ENCODE measurements around the gene HTR2C. TPM values are rescaled to one million over a fixed set of nuclear protein-coding genes. Genes with fewer than 3 reads are reported as not detected.
"Not testable (repeated sequence)": the region's sequence is repeated elsewhere in the genome, so short reads cannot be mapped to it uniquely, and the experiment has no call there.

HTR2C gene
- total and polyA plus RNA-seq, 10 donors = not detected

DNA sequence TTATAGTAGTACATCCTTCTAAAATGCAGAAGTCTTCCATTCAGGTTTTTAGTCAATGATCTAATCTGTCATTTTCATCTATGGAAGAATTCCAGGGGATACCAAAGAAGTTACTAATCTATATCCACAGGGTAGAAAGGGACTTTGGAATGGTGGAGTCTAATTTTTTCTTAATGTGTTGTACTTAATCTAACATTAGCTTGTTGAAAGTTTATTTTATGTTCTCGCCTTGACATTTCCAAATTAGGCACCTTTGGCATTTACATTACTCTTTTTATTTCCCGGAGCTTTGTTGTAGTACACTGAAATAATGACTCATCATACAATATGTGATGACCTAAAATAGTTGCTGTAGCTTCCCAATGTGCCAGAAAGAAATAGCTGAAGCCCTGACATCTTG is 91.5 kb downstream of the HTR2C start:
- no peak overlapping the region for H3K27ac ChIP-seq
- no peaks in the 10 kb centered on the region for H3K9me3 ChIP-seq
- no peak for DNase-seq
- no peaks in the 10 kb centered on the region for H3K27me3 ChIP-seq (replicated peaks in 1 of 7)
- TF ChIP-seq POLR2A (IDR thresholded peaks at IDR 0.05) (no peak), POLR2AphosphoS5 (IDR thresholded peaks at IDR 0.05) (no peak)
- TF ChIP-seq, protein P1, sequence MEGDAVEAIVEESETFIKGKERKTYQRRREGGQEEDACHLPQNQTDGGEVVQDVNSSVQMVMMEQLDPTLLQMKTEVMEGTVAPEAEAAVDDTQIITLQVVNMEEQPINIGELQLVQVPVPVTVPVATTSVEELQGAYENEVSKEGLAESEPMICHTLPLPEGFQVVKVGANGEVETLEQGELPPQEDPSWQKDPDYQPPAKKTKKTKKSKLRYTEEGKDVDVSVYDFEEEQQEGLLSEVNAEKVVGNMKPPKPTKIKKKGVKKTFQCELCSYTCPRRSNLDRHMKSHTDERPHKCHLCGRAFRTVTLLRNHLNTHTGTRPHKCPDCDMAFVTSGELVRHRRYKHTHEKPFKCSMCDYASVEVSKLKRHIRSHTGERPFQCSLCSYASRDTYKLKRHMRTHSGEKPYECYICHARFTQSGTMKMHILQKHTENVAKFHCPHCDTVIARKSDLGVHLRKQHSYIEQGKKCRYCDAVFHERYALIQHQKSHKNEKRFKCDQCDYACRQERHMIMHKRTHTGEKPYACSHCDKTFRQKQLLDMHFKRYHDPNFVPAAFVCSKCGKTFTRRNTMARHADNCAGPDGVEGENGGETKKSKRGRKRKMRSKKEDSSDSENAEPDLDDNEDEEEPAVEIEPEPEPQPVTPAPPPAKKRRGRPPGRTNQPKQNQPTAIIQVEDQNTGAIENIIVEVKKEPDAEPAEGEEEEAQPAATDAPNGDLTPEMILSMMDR (IDR thresholded peaks at IDR 0.05 in 8 of 11, conservative IDR thresholded peaks at IDR 0.05 in 3 of 11) = no peak
- H3K4me3 ChIP-seq = no peak overlapping the region
- H3K36me3 ChIP-seq = no peaks in the 10 kb centered on the region
- intact Hi-C loops (cut with DNase I; ENCODE audit: low total_unique reads) = no loop called here
- WGBS, 5 donors = 77 to 93% (median 88%) methylated on average over 2 of the region's 2 CpGs
- H3K4me1 ChIP-seq = no peaks in the 10 kb centered on the region

DNA sequence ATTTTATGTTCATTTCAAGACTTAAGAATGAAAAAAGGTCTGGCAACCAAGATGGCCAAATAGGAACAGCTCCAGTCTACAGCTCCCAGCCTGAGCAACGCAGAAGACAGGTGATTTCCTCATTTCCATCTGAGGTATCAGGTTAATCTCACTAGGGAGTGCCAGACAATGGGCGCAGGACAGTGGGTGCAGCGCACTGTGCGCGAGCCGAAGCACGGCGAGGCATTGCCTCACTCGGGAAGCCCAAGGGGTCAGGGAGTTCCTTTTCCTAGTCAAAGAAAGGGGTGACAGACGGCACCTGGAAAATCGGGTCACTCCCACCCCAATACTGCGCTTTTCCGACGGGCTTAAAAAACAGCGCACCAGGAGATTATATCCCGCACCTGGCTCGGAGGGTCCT is 116.6 kb downstream of the HTR2C start:
- H3K9me3 ChIP-seq; H3K36me3 ChIP-seq; intact Hi-C loops (cut with DNase I; ENCODE audit: low total_unique reads); H3K27ac ChIP-seq; H3K4me3 ChIP-seq; H3K27me3 ChIP-seq (replicated peaks in 1 of 7); DNase-seq; H3K4me1 ChIP-seq: not testable (repeated sequence)
- 84 to 95% (median 87%) methylated on average over 12 to 17 of the region's 17 CpGs for WGBS, 5 donors

DNA sequence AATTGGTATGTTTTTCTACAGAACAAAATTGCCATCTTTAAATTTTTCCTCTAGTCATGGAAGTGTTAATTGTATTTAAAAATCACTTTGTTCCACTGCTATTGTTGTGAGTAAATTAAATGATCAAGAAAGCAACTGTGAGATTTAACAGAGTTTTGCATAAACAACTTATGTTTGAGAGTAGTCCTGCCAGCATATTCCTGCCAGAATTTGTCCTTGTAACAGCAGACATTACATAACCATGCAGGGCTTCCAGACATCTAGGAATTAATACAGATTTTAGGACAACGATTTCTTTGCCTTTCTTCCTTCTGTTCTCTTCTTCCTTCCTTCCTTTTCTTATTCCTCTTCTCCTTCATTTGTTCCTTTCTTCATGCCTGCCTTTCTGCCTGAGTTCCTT is 125.5 kb downstream of the HTR2C start:
- 16 to 45% (median 32%) methylated on average over 1 of the region's 1 CpG for WGBS, 5 donors
- Histone ChIP-seq H3K27me3 (replicated peaks in 1 of 7) (peaks cover 0 to 8% (median 0%) of the 10 kb centered on the region in 7 donors), H3K36me3 (no peaks in the 10 kb centered on the region), H3K27ac (no peak overlapping the region), H3K4me3 (no peak overlapping the region), H3K4me1 (no peaks in the 10 kb centered on the region), H3K9me3 (peaks cover 0 to 6% (median 0%) of the 10 kb centered on the region in 8 donors)
- no peak for TF ChIP-seq POLR2A (IDR thresholded peaks at IDR 0.05)
- TF ChIP-seq, protein P1 (IDR thresholded peaks at IDR 0.05 in 8 of 11, conservative IDR thresholded peaks at IDR 0.05 in 3 of 11) = no peak
- DNase-seq = no peak
- intact Hi-C loops (cut with DNase I; ENCODE audit: low total_unique reads) = no loop called here

DNA sequence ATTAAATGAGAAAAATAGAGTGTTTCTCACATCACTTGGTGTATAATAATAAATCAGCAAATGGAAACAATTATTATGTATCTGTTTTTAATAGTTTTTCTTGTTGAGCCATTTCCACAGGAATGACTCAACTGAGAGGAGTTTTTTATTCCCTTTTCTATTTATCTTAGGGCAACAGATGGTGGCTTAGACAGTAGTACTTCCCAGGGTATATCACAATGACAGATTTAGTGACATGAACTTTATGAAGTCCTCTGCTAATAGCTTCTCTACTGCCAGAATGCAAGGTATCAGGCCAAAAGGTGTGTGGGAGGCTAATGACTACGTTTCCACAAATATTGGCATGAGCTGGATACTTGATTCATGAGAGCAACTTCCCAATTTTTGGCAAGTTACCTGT is 126.7 kb downstream of the HTR2C start:
- 17 to 52% (median 41%) methylated on average over 1 of the region's 1 CpG for WGBS, 5 donors
- intact Hi-C loops (cut with DNase I; ENCODE audit: low total_unique reads) = no loop called here
- H3K9me3 ChIP-seq = peaks cover 0 to 6% (median 0%) of the 10 kb centered on the region in 8 donors

More for the DNA sequence above, 126.7 kb downstream of the HTR2C start:
- Histone ChIP-seq H3K27me3 (replicated peaks in 1 of 7) (peaks cover 0 to 8% (median 0%) of the 10 kb centered on the region in 7 donors), H3K27ac (no peak overlapping the region), H3K36me3 (no peaks in the 10 kb centered on the region), H3K4me1 (no peaks in the 10 kb centered on the region), H3K4me3 (no peak overlapping the region)
- DNase-seq = no peak
- TF ChIP-seq, protein P1 (IDR thresholded peaks at IDR 0.05 in 8 of 11, conservative IDR thresholded peaks at IDR 0.05 in 3 of 11) = no peak
- TF ChIP-seq POLR2A (IDR thresholded peaks at IDR 0.05) (no peak), POLR2AphosphoS5 (IDR thresholded peaks at IDR 0.05) (no peak)

Measured in spleen (tissue), 11 donors.